HCT116 (cell line): ENCODE data around the gene PLA2R1.

ENCODE experiments used
- EZH2phosphoT487 ChIP-seq: fragments of 200-600 bp; IDR thresholded peaks from 2 replicates; pipeline ENCODE4 v1.6.1; 2018; ENCODE audit warnings: antibody characterized with exemption, borderline replicate concordance
- POLR2A ChIP-seq: IDR thresholded peaks from 2 replicates; pipeline ENCODE4 v1.7.0; 2011; ENCODE audit warnings: borderline replicate concordance; ENCODE audit not compliant: insufficient read depth, insufficient read length; ENCODE audit errors: extremely low read depth
- RAD21 ChIP-seq: IDR thresholded peaks from 2 replicates; pipeline ENCODE4 v1.6.1; 2012; ENCODE audit warnings: low read depth, mild to moderate bottlenecking
- TCF7L2 ChIP-seq: IDR thresholded peaks from 2 replicates; pipeline ENCODE4 v1.7.0; 2011; ENCODE audit warnings: borderline replicate concordance, inconsistent platforms; ENCODE audit not compliant: insufficient read depth, insufficient read length; ENCODE audit errors: extremely low read depth
- TF ChIP-seq, protein P1 (sequence below), 3 experiments: fragments of 200-600 bp in 1 of 3; sonication (generic) in 1 of 3; IDR thresholded peaks in 2 of 3; conservative IDR thresholded peaks in 1 of 3; 2 replicates each; pipeline ENCODE4 v1.5.1; 2012 to 2017; ENCODE audit warnings: low read depth in 2 of 3, low read length in 2 of 3, antibody characterized with exemption in 1 of 3, borderline replicate concordance in 1 of 3, control low read depth in 1 of 3, mild to moderate bottlenecking in 1 of 3, mixed read lengths in 1 of 3, mixed run types in 1 of 3, moderate library complexity in 1 of 3; ENCODE audit not compliant: insufficient read depth in 1 of 3
- TF ChIP-seq, protein P2 (sequence below): IDR thresholded peaks from 2 replicates; pipeline ENCODE4 v1.6.1; 2012

DNA sequence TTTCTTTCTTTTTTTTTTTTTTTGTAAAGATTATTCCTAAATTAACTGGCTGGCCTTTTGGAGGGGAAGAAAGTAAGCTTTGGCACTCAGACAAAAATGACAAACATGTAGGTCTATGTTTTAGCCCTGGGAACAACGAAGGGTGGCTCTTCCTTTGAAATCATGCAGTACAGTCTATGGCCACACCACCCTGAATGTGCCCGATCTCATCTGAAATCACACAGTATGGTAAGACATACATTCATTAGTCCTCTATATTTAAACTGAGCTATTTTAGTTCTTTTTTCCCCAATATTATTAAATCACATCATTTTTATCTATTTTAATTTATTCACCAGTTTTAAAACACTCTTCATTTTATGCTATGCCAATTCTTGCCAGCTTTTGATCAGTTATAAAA is 48.2 kb downstream of the PLA2R1 start:
- TF ChIP-seq POLR2A, result no peak
- TF ChIP-seq, protein P1, sequence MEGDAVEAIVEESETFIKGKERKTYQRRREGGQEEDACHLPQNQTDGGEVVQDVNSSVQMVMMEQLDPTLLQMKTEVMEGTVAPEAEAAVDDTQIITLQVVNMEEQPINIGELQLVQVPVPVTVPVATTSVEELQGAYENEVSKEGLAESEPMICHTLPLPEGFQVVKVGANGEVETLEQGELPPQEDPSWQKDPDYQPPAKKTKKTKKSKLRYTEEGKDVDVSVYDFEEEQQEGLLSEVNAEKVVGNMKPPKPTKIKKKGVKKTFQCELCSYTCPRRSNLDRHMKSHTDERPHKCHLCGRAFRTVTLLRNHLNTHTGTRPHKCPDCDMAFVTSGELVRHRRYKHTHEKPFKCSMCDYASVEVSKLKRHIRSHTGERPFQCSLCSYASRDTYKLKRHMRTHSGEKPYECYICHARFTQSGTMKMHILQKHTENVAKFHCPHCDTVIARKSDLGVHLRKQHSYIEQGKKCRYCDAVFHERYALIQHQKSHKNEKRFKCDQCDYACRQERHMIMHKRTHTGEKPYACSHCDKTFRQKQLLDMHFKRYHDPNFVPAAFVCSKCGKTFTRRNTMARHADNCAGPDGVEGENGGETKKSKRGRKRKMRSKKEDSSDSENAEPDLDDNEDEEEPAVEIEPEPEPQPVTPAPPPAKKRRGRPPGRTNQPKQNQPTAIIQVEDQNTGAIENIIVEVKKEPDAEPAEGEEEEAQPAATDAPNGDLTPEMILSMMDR (IDR thresholded peaks at IDR 0.05 in 2 of 3, conservative IDR thresholded peaks at IDR 0.05 in 1 of 3; ENCODE audit: borderline replicate concordance in 1 of 3, insufficient read depth in 1 of 3, low read depth in 2 of 3, low read length in 2 of 3), result no peak; a peak in 1 of 6 replicates
- no peak for TF ChIP-seq RAD21
- no peak for TF ChIP-seq EZH2phosphoT487
- TF ChIP-seq, protein P2, sequence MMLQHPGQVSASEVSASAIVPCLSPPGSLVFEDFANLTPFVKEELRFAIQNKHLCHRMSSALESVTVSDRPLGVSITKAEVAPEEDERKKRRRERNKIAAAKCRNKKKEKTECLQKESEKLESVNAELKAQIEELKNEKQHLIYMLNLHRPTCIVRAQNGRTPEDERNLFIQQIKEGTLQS, result no peak
- no peak for TF ChIP-seq TCF7L2
